MM.1S (cell line): Measurements from ENCODE around the gene FAM117B.

ENCODE experiments used
- DNase-seq: peaks from one replicate; pipeline ENCODE4 v3.0.0-alpha.2; 2015
- H2AFZ ChIP-seq: fragments of 300-600 bp; sonication (generic); 2 replicates; pipeline ENCODE4 v1.6.0; 2016; ENCODE audit warnings: antibody characterized with exemption, low read length
- H3F3A ChIP-seq: fragments of 300-600 bp; sonication (generic); 2 replicates; pipeline ENCODE4 v1.6.1; 2016; ENCODE audit warnings: mild to moderate bottlenecking, antibody characterized with exemption, low read length, moderate library complexity, mixed read lengths; ENCODE audit not compliant: insufficient read depth
- H3K27ac ChIP-seq: fragments of 300-600 bp; sonication (generic); 2 replicates; pipeline ENCODE4 v1.5.1; 2016; ENCODE audit warnings: mild to moderate bottlenecking, low read length
- H3K27me3 ChIP-seq: fragments of 300-600 bp; sonication (generic); replicated peaks from 2 replicates; pipeline ENCODE4 v1.6.0; 2016; ENCODE audit warnings: low read length; ENCODE audit not compliant: insufficient read depth
- H3K36me3 ChIP-seq: fragments of 300-600 bp; sonication (generic); replicated peaks from 2 replicates; pipeline ENCODE4 v1.6.1; 2016; ENCODE audit warnings: mild to moderate bottlenecking, low read length, mixed read lengths; ENCODE audit not compliant: insufficient read depth
- H3K4me1 ChIP-seq: fragments of 300-600 bp; sonication (generic); 2 replicates; pipeline ENCODE4 v1.6.1; 2016; ENCODE audit warnings: low read length, mixed read lengths
- H3K4me2 ChIP-seq: fragments of 300-600 bp; sonication (generic); 2 replicates; pipeline ENCODE4 v1.6.0; 2016; ENCODE audit warnings: low read depth, low read length
- H3K4me3 ChIP-seq: fragments of 300-600 bp; sonication (generic); 2 replicates; pipeline ENCODE4 v1.5.1; 2016; ENCODE audit warnings: low read length, mixed read lengths
- H3K79me2 ChIP-seq: fragments of 300-600 bp; sonication (generic); 2 replicates; pipeline ENCODE4 v1.6.1; 2016; ENCODE audit warnings: mixed run types, low read length, mixed read lengths
- H3K9ac ChIP-seq: fragments of 300-600 bp; sonication (generic); 2 replicates; pipeline ENCODE4 v1.6.1; 2016; ENCODE audit warnings: low read length, mixed read lengths
- H3K9me2 ChIP-seq: fragments of 300-600 bp; sonication (generic); replicated peaks from 2 replicates; pipeline ENCODE4 v1.6.1; 2016; ENCODE audit warnings: mild to moderate bottlenecking, low read length, mixed read lengths; ENCODE audit not compliant: insufficient read depth
- H3K9me3 ChIP-seq: fragments of 300-600 bp; sonication (generic); replicated peaks from 2 replicates; pipeline ENCODE4 v1.6.1; 2016; ENCODE audit warnings: mild to moderate bottlenecking, low read length, mixed read lengths; ENCODE audit not compliant: insufficient read depth
- H4K20me1 ChIP-seq: fragments of 300-600 bp; sonication (generic); 2 replicates; pipeline ENCODE4 v1.6.1; 2016; ENCODE audit warnings: mild to moderate bottlenecking, low read length, moderate library complexity, mixed read lengths; ENCODE audit not compliant: insufficient read depth
- EZH2 ChIP-seq: fragments of 300-600 bp; sonication (generic); optimal IDR thresholded peaks from 2 replicates; pipeline ENCODE3; 2017; ENCODE audit warnings: low read depth, mild to moderate bottlenecking, antibody characterized with exemption, low read length, mixed read lengths
- EZH2phosphoT487 ChIP-seq: fragments of 300-600 bp; sonication (generic); IDR thresholded peaks from 2 replicates; pipeline ENCODE4 v1.6.1; 2018; ENCODE audit warnings: antibody characterized with exemption, low read length
- TF ChIP-seq, protein P1 (sequence below): fragments of 300-600 bp; sonication (generic); IDR thresholded peaks from 2 replicates; pipeline ENCODE4 v1.5.1; 2016; ENCODE audit warnings: antibody characterized with exemption, low read length, mixed read lengths

The FAM117B gene

DNA sequence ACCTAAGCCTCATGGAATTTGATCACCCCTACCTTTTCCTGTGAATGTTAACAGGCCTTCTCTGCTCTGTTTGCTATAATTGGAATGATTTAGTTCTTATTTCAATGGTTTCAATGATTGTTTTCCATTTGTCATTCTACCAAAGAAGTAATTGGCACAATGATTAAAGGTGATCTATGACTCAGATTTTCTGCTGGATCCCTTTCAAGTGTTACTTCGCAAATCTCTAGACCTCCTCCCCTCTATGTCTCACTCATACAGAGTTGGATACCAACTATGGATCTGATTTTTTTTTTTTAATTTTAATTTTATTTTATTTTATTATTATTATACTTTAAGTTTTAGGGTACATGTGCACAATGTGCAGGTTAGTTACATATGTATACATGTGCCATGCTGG lies 29.6 kb upstream of the FAM117B start:
- Histone ChIP-seq H3K4me1 (no peaks in the 10 kb centered on the region), H3K4me2 (no peak overlapping the region), H3K9me2 (no peaks in the 10 kb centered on the region), H3K36me3 (no peaks in the 10 kb centered on the region), H3K9me3 (no peaks in the 10 kb centered on the region), H3K27ac (no peak overlapping the region), H2AFZ (no peak overlapping the region), H3K27me3 (no peaks in the 10 kb centered on the region), H3F3A (no peaks in the 10 kb centered on the region), H3K9ac (no peak overlapping the region), H3K79me2 (no peaks in the 10 kb centered on the region), H4K20me1 (no peaks in the 10 kb centered on the region), H3K4me3 (no peak overlapping the region)
- no peak for DNase-seq
- TF ChIP-seq EZH2phosphoT487 (no peak), EZH2 (no peak)
- TF ChIP-seq, protein P1, sequence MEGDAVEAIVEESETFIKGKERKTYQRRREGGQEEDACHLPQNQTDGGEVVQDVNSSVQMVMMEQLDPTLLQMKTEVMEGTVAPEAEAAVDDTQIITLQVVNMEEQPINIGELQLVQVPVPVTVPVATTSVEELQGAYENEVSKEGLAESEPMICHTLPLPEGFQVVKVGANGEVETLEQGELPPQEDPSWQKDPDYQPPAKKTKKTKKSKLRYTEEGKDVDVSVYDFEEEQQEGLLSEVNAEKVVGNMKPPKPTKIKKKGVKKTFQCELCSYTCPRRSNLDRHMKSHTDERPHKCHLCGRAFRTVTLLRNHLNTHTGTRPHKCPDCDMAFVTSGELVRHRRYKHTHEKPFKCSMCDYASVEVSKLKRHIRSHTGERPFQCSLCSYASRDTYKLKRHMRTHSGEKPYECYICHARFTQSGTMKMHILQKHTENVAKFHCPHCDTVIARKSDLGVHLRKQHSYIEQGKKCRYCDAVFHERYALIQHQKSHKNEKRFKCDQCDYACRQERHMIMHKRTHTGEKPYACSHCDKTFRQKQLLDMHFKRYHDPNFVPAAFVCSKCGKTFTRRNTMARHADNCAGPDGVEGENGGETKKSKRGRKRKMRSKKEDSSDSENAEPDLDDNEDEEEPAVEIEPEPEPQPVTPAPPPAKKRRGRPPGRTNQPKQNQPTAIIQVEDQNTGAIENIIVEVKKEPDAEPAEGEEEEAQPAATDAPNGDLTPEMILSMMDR = no peak

DNA sequence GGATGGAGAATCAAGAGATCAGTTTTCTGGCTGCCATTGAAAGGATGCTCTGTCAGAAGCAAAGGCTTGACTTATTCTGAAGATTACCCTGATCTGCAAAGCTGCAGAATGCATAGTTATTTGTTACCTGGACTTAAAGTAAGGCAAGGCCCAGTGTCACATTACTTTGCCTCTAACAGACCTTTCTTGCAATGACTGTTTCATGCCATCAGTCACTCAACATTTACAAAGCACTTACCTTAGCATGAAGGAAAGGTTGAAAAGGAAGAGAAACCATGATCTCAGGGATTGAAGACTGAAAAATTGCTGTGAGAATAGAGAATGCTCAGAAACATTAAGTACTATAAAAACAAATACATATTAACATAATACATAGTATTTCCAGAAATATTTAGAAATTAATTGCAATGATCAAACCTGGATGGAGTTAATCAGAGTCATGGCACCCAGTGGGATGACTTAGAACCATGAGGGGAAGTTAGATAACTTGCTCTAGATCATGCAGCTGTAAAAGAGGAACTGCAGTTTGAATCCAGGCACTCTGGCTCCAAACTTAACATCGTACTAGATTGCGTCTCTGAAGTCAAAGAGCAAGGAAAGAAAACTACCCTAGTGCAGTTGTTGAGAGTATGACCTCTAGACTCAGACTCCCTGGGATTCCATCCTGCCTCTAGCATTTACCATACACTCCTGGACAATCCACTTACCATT lies 26.5 kb upstream of the FAM117B start:
- TF ChIP-seq, protein P1 = no peak
- TF ChIP-seq EZH2 (no peak), EZH2phosphoT487 (no peak)
- H3K27me3 ChIP-seq = no peaks in the 10 kb centered on the region
- no peak overlapping the region for H3K9ac ChIP-seq
- no peak overlapping the region for H2AFZ ChIP-seq
- DNase-seq = no peak
- no peaks in the 10 kb centered on the region for H3K79me2 ChIP-seq
- no peaks in the 10 kb centered on the region for H3F3A ChIP-seq
- no peaks in the 10 kb centered on the region for H4K20me1 ChIP-seq
- no peaks in the 10 kb centered on the region for H3K36me3 ChIP-seq
- H3K4me2 ChIP-seq = no peak overlapping the region
- H3K4me3 ChIP-seq = no peak overlapping the region
- H3K9me3 ChIP-seq = no peaks in the 10 kb centered on the region
- no peaks in the 10 kb centered on the region for H3K4me1 ChIP-seq
- H3K9me2 ChIP-seq = no peaks in the 10 kb centered on the region
- no peak overlapping the region for H3K27ac ChIP-seq

DNA sequence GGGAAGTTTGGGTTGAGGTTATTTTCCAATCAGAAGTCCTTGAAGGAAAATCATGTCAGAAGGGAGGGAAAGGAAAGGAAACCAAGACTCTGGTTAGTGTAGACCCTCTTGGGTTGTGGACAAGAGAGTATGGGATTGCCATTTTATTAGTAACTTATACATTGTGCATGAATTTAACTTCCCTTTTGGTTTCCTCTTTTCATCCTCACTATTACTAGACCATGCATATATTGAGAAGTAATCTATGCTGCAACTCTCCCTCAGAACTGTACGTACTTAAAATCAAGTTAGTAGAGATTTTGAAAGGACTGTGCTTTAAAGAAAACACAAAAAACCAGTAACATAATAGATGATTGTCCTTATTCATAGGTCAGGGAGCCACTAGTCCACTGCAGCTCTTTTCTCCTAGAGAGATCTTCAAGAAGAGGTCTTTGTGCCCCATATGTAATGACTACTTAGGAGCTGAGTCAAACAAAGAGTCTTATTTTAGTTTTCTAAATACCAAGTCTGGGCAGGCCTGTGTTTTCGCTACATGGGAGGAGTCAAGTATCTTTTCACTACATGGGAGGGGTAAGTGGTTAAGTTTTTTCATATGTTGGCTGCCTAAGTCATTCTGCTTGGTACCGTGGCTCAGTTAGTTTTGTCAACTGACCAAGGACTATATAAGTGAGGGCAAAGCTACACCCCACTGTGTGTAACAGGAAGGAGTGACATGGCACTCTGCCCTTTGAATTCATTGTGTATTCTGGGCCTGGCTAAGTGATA lies 25.2 kb upstream of the FAM117B start:
- H3K9me2 ChIP-seq = no peaks in the 10 kb centered on the region
- H2AFZ ChIP-seq = no peak overlapping the region
- H3F3A ChIP-seq = no peaks in the 10 kb centered on the region
- TF ChIP-seq EZH2 = no peak
- TF ChIP-seq, protein P1 = no peak
- no peak for TF ChIP-seq EZH2phosphoT487
- H3K9me3 ChIP-seq = no peaks in the 10 kb centered on the region
- no peaks in the 10 kb centered on the region for H4K20me1 ChIP-seq
- DNase-seq = no peak
- no peak overlapping the region for H3K9ac ChIP-seq
- no peaks in the 10 kb centered on the region for H3K36me3 ChIP-seq
- H3K4me1 ChIP-seq = no peaks in the 10 kb centered on the region
- H3K4me2 ChIP-seq = no peak overlapping the region
- H3K4me3 ChIP-seq = no peak overlapping the region
- H3K27ac ChIP-seq = no peak overlapping the region
- H3K79me2 ChIP-seq = no peaks in the 10 kb centered on the region
- no peaks in the 10 kb centered on the region for H3K27me3 ChIP-seq
